Central memory CD8-positive, alpha-beta T cell (primary cell): ENCODE data around the gene MED14.

ENCODE experiments used
- ATAC-seq: fragments of 150-1000 bp; cut with Tn5 transposase; replicated peaks from 2 replicates; pipeline ENCODE4 v1.10.0; 2022; ENCODE audit warnings: mild to moderate bottlenecking, moderate FRiP score, moderate number of reproducible peaks; ENCODE audit not compliant: poor library complexity, severe bottlenecking; ENCODE audit errors: extremely low read depth
- DNase-seq, 2 donors: peaks; one replicate each; pipeline ENCODE4 v3.0.0; 2021; ENCODE audit warnings: low spot score in 2 of 2
- H3K27ac Mint-ChIP-seq: one replicate; pipeline ENCODE4 v1.8.0; 2022; ENCODE audit warnings: low read depth, mild to moderate bottlenecking, moderate library complexity, mixed read lengths
- H3K27me3 Mint-ChIP-seq: one replicate; pipeline ENCODE4 v1.8.0; 2022; ENCODE audit warnings: mixed read lengths
- H3K36me3 Mint-ChIP-seq: one replicate; pipeline ENCODE4 v1.8.0; 2022; ENCODE audit warnings: mild to moderate bottlenecking, moderate library complexity, mixed read lengths; ENCODE audit not compliant: insufficient read depth
- H3K4me1 Mint-ChIP-seq: one replicate; pipeline ENCODE4 v1.8.0; 2022; ENCODE audit warnings: mixed read lengths
- H3K4me3 Mint-ChIP-seq: one replicate; pipeline ENCODE4 v1.8.0; 2022; ENCODE audit warnings: mild to moderate bottlenecking, moderate library complexity, mixed read lengths
- H3K9me3 Mint-ChIP-seq: one replicate; pipeline ENCODE4 v1.8.0; 2022; ENCODE audit warnings: mixed read lengths

MED14 gene

GRCh38 chrX:40607381-40607780, 128.0 kb downstream of the MED14 start:
- Mint-ChIP-seq H3K27ac (no peak overlapping the region), H3K4me1 (no peaks in the 10 kb centered on the region), H3K4me3 (no peak overlapping the region), H3K27me3 (no peaks in the 10 kb centered on the region), H3K9me3 (no peaks in the 10 kb centered on the region), H3K36me3 (peaks cover 20% of the 10 kb centered on the region)
- DNase-seq, result no peak
- no peak for ATAC-seq

GRCh38 chrX:40603446-40603845, 131.9 kb downstream of the MED14 start:
- no peaks in the 10 kb centered on the region for H3K4me1 Mint-ChIP-seq
- no peaks in the 10 kb centered on the region for H3K9me3 Mint-ChIP-seq
- no peak for DNase-seq
- H3K36me3 Mint-ChIP-seq, result peaks cover 33% of the 10 kb centered on the region
- H3K4me3 Mint-ChIP-seq, result no peak overlapping the region
- ATAC-seq, result no peak
- peak overlapping the region; percentile 70 for H3K27ac Mint-ChIP-seq
- H3K27me3 Mint-ChIP-seq, result no peaks in the 10 kb centered on the region
